Mesothelial cell of epicardium (in vitro differentiated cells): ENCODE data around the gene UGT1A9. TPM values are rescaled to one million over a fixed set of nuclear protein-coding genes. Genes with fewer than 3 reads are reported as not detected.

Source experiments
- DNase-seq, 2 experiments: peaks; one replicate each; pipeline ENCODE4 v3.0.0; 2021; ENCODE audit warnings: low spot score in 2 of 2; ENCODE audit not compliant: unreplicated experiment in 2 of 2
- H3K27ac Mint-ChIP-seq: 2 replicates; pipeline ENCODE4 v1.8.0; 2021; ENCODE audit warnings: mixed read lengths
- H3K27me3 Mint-ChIP-seq: 2 replicates; pipeline ENCODE4 v1.8.0; 2021; ENCODE audit warnings: low read depth, mixed read lengths
- H3K36me3 Mint-ChIP-seq: 2 replicates; pipeline ENCODE4 v1.8.0; 2021; ENCODE audit warnings: mixed read lengths
- H3K4me1 Mint-ChIP-seq: 2 replicates; pipeline ENCODE4 v1.8.0; 2021; ENCODE audit warnings: mixed read lengths
- H3K4me3 Mint-ChIP-seq: 2 replicates; pipeline ENCODE4 v1.8.0; 2021; ENCODE audit warnings: mild to moderate bottlenecking, moderate library complexity, mixed read lengths
- H3K9me3 Mint-ChIP-seq: 2 replicates; pipeline ENCODE4 v1.8.0; 2021; ENCODE audit warnings: mixed read lengths
- total RNA-seq: library from RNA; stranded (reverse); gene quantifications from 3 replicates; pipeline ENCODE4 v1.2.1, GENCODE V29; 2021
- TF ChIP-seq, protein P1 (sequence below): fragments of 200-600 bp; sonication (generic); IDR thresholded peaks from one replicate; pipeline ENCODE4 v1.5.0; 2021; ENCODE audit warnings: antibody characterized with exemption; ENCODE audit not compliant: unreplicated experiment

Gene UGT1A9
- total RNA-seq, 1 donor from 2014 or later, result not detected

DNA sequence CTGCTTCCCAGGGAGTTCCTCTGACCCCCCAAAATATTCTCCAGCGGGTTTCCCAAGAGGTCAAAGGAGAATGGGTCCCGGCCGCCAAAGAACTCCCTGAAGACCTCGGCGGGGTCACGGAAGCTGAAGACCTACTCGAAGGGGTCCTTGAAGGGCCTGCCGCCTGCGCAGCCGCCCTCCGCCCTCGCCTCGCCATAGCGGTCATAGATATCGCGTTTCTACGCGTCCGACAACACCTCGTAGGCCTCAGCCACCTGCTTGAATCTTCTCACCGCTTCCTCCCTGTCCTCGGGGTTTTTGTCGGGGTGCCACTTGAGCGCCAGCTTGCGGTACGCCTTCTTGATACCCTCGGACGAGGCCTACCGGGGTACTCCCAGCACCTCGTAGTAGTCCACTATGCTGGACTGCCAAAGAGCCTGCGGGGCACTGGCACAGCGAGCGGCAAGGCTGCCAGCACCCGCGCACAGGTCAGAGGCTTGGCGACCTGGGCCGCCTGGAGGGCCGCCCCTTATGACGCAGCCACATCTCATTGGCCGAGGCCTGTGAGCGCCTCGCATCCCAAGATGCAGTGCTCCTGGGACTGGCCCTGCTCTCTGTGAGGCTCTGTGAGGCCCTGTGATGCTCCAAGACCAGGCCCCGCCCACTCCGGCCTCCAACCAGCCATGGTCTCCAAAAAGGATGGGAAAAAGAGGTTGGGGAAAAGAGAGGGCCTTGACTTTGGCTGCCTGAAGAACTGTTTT is 83.3 kb downstream of the UGT1A9 start:
- Mint-ChIP-seq H3K4me3 (no peak overlapping the region), H3K27ac (no peak overlapping the region), H3K36me3 (no peaks in the 10 kb centered on the region), H3K9me3 (peaks cover 22% of the 10 kb centered on the region), H3K27me3 (no peaks in the 10 kb centered on the region), H3K4me1 (no peaks in the 10 kb centered on the region)
- no peak for DNase-seq
- TF ChIP-seq, protein P1, sequence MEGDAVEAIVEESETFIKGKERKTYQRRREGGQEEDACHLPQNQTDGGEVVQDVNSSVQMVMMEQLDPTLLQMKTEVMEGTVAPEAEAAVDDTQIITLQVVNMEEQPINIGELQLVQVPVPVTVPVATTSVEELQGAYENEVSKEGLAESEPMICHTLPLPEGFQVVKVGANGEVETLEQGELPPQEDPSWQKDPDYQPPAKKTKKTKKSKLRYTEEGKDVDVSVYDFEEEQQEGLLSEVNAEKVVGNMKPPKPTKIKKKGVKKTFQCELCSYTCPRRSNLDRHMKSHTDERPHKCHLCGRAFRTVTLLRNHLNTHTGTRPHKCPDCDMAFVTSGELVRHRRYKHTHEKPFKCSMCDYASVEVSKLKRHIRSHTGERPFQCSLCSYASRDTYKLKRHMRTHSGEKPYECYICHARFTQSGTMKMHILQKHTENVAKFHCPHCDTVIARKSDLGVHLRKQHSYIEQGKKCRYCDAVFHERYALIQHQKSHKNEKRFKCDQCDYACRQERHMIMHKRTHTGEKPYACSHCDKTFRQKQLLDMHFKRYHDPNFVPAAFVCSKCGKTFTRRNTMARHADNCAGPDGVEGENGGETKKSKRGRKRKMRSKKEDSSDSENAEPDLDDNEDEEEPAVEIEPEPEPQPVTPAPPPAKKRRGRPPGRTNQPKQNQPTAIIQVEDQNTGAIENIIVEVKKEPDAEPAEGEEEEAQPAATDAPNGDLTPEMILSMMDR, result no peak

DNA sequence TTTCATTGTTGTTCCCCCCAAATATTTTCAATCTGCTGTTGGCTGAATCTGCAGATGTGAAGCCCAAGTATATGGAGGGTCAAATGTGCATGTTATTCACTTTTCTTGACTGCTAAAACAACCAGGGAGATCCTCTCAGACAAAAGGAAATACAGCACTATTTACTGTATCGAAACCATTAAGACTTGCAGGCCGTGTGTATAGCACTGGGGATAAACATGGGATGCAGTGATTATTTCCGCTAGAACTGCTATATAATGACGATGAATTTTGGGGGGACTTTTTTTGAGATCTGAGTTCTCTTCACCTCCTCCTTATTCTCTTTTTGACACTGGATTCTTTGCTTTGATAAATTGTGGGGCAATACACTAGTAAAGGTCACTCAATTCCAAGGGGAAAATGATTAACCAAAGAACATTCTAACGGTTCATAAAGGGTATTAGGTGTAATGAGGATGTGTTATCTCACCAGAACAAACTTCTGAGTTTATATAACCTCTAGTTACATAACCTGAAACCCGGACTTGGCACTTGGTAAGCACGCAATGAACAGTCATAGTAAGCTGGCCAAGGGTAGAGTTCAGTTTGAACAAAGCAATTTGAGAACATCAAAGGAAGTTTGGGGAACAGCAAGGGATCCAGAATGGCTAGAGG is 84.9 kb downstream of the UGT1A9 start:
- Mint-ChIP-seq H3K36me3 (no peaks in the 10 kb centered on the region), H3K27me3 (peaks cover 1% of the 10 kb centered on the region), H3K9me3 (peaks cover 10% of the 10 kb centered on the region), H3K4me3 (no peak overlapping the region), H3K4me1 (no peaks in the 10 kb centered on the region), H3K27ac (no peak overlapping the region)
- TF ChIP-seq, protein P1, result no peak
- DNase-seq, result no peak

- no peaks in the 10 kb centered on the region for H3K36me3 Mint-ChIP-seq
- no peak overlapping the region for H3K4me3 Mint-ChIP-seq
- H3K27ac Mint-ChIP-seq, result no peak overlapping the region
Observed at GRCh38 chr2:233758141-233758540, 86.4 kb downstream of the UGT1A9 start.

GRCh38 chr2:233758849-233759248 is 87.2 kb downstream of the UGT1A9 start:
- Mint-ChIP-seq H3K36me3 (no peaks in the 10 kb centered on the region), H3K4me3 (no peak overlapping the region), H3K4me1 (no peaks in the 10 kb centered on the region), H3K27ac (no peak overlapping the region), H3K9me3 (peaks cover 4% of the 10 kb centered on the region), H3K27me3 (peaks cover 14% of the 10 kb centered on the region)
- TF ChIP-seq, protein P1, result no peak
- DNase-seq, result no peak

More at GRCh38 chr2:233758141-233758540, 86.4 kb downstream of the UGT1A9 start:
- no peak for DNase-seq
- Mint-ChIP-seq H3K9me3 (peaks cover 5% of the 10 kb centered on the region), H3K4me1 (no peaks in the 10 kb centered on the region), H3K27me3 (peaks cover 7% of the 10 kb centered on the region)
- TF ChIP-seq, protein P1, result no peak

DNA sequence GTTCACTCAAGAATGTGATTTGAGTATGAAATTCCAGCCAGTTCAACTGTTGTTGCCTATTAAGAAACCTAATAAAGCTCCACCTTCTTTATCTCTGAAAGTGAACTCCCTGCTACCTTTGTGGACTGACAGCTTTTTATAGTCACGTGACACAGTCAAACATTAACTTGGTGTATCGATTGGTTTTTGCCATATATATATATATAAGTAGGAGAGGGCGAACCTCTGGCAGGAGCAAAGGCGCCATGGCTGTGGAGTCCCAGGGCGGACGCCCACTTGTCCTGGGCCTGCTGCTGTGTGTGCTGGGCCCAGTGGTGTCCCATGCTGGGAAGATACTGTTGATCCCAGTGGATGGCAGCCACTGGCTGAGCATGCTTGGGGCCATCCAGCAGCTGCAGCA is 88.3 kb downstream of the UGT1A9 start, which contains the start of gene UGT1A1:
TSS of gene UGT1A1 (plus strand) at position 228 of the 400 bp plus-strand sequence. CDS start at position 246, 18 bp downstream.
- Mint-ChIP-seq H3K27ac (no peak within 1 kb of the TSS), H3K4me3 (no peak within 1 kb of the TSS), H3K27me3 (peaks cover 23% of the 10 kb centered on the region), H3K4me1 (no peaks in the 10 kb centered on the region), H3K36me3 (no peaks in the 10 kb centered on the region), H3K9me3 (no peaks in the 10 kb centered on the region)
- TF ChIP-seq, protein P1, result no peak
- no peak for DNase-seq
